ENCODE measurements around the gene RTL5.

The RTL5 gene

DNA sequence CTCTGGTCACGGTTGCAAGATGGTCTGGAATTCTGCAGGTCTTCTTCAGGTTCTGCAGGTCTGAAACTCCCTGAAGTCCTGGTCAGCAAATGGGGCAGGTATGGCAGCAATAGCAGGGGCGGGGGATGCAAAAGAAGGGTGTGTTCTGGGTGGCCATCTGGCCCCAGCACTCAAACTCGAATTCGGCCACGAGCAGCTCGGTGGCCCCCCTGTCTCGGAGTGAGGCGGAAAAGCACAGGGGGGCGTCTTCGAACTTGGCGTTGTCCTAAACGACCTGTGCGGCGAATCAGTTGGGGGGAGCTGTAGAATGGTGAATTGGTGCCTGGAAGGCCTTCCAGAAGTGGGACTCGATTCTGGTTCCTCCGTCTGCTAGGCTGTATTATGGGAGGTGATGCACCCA, 2.1 kb downstream of the RTL5 start:
- DNase-seq (ENCODE audit: low read depth), result no peak

DNA sequence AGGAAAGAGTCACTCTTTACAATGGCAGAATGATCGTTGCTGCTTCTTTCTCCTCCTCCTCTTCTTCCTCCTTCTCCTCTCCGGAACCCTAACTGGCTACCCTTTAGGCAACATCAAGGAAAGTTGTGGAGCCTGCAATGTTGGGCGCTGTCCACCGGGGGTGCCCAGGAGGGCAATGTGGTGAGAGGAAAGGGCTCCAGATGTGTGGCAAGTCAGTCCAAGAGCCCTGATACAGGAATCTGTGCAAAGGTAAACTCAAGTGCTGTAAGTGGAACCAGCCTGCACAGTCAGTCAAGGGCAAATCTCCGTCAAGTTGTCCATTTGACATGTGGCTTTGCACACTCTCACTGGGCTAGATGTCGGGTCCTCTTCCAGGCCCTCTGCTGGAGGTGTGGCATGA, 2.8 kb downstream of the RTL5 start:
- DNase-seq (ENCODE audit: low read depth), result no peak

DNA sequence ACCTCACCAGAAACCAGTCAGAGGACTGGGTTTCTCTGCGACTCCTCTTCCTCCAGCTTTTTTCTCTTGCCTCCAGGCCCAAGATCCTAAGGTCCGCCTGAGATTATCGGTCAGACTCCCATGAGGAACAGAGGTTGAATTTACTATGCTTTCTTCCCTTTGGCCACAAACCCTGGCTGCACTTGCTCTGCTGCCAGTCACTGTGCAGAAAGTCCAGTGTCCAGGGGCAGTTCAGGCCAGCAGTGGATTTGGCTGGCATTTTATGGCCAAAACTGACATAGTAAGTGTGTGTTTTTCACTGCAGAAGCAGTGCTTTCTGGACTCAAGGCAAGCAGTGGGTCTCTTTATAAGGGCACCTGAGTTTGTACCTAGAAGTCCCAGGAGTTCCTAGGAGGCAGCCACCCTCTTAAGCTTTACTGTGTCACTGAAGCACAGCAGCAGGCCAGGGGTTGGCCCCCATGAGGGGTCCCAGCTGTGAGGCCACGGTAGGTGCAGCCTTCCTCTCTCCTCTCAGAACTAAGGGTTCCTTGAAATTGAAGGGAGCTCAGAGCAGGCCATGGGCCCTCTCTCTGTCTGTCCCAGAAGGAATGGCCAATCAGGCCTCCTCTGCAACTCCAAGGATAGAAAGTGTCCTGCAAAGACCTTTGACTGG, 3.4 kb downstream of the RTL5 start:
- no peak for DNase-seq (ENCODE audit: low read depth)

DNA sequence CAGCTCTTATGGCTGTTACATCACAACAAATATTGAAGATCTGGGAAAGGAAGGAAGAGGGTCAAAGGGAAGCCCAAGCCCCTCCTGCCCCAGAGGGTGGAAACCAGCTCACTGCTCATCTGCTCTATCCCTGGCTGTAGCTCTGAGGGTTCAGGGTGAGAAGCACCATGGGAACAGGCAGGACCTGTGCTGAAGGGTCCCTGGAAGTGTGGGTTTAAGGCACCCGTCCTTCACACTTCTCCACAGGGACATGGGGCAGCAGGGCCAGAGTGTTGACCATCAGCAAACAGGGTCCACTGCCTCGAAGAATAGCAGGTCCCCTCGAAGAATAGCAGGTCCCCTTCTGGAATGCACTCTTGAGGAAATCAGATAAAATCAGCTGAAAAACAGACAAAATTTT, 4.4 kb downstream of the RTL5 start:
- no peak for DNase-seq (ENCODE audit: low read depth)

DNA sequence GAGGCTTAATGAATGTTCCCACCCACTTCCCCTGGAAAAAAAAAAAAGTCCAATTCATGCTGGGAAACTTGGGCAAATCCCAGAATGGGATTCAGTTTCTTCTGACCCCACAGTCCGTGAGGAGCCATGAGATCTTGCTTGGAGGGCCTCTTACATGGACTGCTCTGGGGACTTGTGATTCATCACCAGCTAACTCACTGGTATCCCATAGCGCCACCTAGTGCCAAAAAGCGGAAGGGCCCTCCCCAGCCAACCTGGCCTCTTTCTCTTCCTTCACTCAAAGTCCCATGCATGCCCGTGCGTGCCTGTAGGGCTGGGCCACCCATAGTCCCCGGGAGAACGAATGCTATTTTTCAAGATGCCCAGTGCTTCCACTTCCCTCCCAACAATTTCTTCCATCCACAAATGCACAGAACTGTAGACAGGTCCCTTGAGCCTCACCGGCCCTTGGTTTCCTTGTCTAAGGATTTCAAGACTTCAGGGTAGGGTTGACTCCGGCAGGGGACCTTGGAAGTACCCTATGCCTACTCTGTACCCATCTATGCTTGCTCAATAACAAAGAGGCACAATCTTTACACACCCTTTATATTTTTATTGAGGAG, 5.1 kb downstream of the RTL5 start:
- DNase-seq (ENCODE audit: low read depth), result peak; percentile 92

DNA sequence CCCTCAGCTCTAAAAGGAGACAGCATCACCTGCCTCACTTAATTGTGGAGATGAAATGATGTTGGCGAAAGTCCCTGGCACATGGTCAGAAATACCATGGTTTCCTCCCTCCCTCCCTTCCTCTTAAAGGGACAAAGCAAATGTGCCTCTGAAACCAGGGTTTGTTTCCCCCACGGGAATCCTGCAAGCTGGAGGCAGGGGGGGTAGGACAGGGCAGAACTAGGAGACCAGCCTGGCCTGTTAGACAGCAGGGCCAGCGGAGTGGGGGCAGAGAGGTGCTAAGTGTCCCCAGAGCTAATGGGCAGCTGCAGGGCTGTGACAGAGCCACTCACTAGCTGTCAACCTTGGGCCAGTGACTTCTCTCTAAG, 5.7 kb downstream of the RTL5 start:
- no peak for DNase-seq (ENCODE audit: low read depth)

DNA sequence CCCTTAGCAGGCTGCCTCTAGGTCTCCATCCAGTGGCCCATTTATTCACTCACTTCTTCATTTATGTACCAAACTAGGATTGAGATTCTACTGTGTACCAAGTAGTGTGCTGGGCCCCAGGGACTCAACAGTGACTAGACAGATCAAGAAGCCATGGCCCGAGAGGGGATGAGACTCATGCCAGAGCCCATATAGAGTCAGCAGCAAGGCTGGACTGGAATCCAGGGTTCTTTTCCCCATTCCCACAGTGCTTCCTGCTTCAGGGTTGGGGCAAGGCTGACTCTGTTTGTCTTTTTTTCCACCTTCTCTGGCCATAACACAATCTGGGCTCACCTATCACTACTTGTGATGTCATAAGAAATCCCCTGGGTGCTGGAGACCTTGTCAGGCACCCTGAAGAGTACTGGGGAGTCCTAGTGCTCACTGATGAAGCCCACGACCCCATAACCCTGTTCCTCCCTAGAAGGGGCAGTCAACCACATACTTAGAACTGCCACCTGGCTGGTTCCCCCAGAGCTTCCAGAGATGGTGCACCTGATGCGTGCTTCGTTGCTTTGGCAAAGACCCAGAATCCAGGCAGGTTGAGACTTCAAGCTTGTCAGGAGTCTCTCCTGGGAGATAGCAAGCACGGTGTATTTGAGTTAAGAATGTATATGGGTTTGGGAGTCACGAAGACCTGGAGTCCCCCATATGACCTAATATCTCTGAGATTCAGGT, 6.2 kb downstream of the RTL5 start:
- no peak for DNase-seq (ENCODE audit: low read depth)

DNA sequence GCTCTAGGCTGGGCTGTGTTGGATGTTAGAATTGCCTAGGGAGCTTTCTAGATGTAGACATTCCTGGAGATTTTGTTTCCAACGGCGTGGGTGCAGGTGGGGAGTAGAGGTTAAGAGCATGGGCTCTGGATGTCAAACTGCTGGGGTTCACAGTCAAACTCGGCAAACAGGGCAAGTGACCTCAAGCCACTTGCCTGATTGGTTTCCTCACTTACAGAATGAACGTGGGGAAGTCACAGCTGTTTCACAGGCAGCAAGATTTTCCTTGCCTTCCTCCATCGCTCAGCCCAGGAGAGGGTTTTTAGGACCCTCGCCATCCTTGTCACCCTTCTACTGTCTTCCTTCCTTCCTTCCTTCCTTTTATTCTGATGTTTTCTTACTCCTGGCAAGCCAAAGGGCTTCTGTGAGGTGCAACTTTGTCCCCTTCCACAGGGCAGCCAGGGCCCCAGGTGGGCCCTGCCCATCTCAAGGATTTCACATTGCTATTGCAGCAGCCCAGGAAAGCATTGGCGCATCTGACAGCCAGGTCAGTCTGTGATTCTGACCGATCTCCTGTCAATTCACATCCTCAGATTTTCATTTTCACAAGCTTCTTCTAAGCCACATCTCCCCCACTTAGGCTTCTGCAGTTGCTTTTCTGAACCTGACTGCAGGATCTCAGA, 7.0 kb downstream of the RTL5 start:
- DNase-seq (ENCODE audit: low read depth), result no peak

DNA sequence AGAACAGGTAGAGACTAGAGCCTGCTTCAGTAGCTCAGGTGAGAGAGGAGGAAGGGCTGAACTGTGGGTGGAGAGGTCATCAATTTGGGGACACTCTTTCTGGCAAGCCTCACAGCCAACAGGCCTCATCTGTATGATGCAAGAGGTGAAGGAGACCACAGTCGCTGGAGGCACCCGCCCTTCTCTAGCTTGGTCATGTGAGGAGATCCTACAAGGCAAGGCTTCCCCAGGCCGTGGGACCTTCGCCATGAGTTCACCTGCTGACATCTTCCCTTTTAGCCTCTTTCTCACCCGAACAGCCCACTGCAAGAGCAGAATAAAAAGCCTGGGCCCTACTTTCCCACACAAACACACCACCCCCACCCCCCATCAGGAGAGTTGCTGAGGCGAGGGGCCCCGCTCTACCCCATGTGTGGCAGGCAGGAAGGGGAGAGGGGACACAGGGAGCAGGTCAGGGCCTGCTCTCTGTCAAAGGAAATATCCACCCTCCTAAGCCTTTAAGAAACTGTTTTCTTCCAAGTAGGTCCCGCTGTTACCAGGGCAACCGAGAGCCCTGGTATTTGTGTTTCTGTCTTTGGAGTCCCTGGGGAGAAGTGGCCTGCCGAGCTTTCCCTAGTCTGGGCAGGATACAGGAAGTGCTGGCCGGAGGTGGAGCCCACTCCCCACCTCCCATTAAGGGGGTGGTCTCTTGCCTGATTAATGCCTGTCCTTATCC, 8.1 kb downstream of the RTL5 start:
- no peak for DNase-seq (ENCODE audit: low read depth)

DNA sequence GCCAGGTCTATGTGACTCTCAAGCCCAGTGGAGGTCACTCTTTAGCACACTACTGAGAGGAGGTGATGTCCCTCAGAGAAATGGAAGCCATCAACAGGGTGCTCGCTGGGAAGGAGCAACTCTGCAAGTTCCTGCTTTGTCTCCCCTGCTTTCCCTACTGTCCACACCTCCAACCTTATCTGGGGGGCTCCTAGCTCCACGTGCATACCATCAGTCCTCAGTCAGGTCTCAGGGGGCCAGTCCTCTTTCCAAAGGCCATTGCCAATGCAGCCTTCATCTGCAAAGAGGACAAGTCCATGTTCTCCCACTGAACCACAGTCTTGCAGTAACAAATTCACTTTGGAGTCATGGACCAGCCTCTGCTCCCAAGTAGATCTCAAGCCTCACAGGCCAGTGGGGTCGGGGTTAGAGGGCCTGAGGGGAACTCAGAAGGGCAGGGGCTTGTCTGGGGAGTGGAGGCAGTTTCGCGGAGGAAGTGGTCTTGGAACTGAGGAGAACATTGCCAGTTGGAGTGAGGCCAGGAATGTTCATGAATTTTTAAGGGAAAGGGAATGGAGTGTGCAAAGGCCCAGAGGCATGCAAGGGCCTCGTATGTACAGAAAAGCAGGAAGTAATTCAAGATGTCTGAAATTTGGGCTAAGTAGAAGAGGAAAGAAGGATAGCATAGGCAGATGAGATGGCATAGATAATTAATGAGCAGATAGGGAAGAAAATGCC, 8.9 kb downstream of the RTL5 start:
- no peak for DNase-seq (ENCODE audit: low read depth)

DNA sequence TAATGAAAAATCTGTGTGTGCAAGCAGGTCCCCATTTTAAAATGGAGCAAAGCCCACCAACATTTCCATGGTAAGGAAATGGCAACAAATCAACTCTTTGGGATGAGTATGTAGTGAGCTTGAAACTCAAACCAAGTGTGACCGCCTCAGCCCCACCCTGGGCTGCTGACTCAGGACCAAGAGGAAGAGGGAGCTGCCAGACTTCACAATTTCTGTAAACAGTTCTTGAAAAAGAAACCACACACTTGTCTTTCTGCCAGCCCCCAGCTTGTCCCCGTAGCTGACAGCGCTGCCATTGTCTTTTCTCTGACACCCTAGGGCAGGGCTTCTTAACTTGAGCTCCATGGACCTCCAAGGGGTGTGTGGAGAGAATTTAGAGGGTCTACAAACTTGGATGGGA, 10.3 kb downstream of the RTL5 start:
- DNase-seq (ENCODE audit: low read depth), result peak; percentile 77

DNA sequence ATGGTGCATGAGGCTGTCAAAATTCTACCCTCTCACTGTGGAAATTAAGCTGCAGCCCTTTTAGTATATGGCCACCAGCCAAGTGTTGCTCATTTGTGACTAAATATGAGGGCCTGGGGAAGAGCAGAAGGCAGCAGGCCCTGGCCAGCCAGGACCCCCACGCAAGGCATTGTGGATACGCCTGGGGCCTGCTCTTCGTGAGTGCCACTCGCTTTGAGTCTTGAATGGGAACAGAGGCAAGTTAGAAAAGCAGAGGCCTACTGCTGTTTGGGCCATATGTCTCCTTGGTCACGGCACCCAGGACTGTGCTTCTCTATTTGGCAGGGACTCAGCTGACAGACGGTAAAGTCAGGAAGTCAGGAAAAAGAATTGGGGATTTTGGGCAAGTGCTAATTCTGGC, 10.9 kb downstream of the RTL5 start:
- no peak for DNase-seq (ENCODE audit: low read depth)

DNA sequence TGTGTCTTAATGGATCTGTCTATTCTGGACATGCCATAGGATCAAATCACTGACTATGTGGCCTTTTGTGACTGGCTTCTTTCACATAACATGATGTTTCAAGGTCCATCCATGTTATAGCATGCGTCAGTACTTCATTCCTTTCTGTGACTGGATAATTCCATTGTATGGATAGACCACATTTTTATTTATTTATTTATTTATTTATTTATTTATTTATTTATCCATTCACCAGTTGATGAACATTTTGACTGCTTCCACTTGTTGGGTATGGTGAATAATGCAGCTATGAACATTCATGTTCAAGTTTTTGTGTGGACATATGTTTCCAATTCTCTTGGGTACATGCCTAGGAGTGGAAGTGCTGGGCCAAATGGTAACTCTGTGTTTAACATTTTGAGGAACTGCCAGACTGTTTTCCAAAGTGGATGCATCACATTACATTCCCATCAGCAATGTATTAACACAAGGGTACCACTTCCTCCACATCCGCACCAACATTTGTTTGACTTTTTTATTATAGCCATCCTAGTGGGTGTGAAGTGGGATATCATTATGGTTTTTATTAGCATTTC, 14.0 kb downstream of the RTL5 start:
- no peak for DNase-seq (ENCODE audit: low read depth)

DNA sequence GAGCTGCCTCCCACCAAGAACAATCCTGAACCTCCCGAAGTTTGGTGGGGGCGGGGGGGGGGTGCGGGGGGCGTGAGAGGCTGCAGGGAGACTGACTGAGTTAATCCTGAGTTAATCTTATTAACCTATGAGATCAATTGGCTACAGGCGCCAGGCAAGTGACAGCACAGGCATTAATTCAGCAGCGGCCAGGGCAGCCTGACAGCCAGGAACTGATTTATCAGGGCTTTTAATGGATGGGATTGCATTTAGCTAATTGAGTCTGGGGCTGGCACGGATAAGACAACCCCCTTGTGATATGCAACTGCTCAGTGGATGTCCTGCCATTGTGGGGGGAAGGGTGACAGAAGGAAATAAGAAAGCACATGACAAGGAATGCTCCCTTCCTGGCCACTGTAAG, 16.3 kb downstream of the RTL5 start:
- DNase-seq (ENCODE audit: low read depth), result no peak

DNA sequence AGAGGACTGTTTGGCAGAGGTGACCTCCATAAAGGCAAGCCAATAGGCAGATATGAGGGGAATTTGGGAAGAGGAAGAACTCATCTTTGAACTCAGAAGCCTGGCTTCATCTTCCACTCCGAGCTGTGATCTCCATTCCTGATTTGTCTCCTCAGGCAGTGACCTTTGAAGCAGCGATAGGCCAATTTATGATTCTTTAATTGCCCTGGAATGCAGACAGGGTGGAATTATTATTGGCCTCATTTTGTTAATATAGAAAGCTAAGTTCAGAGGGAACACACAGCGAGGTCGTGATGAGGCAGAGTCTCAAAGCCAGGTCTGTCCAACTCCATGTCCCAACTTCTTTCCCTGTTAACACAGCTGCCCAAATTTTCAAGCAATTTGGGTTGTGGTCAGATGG, 16.9 kb downstream of the RTL5 start:
- DNase-seq (ENCODE audit: low read depth), result no peak

DNA sequence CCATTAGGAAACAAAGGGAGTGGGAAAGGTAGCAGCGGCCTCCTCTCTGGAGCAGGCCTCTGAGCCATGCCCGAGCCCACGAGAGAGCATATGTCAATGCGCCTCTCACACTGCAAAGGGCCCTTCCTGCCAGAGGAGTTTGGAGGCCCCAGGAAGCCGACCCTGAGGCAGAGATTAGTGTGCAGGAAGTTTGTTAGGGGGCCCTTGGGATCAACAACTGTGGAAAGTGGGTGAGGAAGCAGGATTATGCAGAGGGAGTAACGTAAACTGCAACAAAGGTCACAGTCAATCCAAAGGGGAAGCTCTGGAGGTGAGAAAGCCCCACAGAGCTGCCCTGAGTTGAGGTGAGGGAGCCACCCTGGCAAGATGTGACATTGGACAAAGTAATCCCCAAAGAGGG, 17.4 kb downstream of the RTL5 start:
- no peak for DNase-seq (ENCODE audit: low read depth)

DNA sequence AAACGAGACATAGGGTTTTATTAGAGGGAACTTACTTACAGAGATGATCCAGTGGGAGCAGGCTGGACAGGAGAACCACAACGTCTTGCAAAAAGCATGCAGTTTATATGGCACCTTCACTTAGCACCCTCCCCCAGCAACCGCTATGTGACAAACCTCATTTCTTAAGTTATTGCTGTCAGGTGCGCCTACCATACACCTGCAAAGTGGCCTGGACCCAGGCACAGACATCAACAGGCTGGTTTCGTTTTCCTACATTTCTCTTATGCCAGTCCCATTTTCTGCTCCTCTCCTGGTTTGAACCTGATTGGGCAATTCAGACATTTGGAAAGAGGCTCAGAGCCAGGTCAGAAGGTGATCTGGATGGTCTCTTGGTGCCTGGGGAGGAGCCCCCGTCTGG, 18.3 kb downstream of the RTL5 start:
- DNase-seq (ENCODE audit: low read depth), result no peak

DNA sequence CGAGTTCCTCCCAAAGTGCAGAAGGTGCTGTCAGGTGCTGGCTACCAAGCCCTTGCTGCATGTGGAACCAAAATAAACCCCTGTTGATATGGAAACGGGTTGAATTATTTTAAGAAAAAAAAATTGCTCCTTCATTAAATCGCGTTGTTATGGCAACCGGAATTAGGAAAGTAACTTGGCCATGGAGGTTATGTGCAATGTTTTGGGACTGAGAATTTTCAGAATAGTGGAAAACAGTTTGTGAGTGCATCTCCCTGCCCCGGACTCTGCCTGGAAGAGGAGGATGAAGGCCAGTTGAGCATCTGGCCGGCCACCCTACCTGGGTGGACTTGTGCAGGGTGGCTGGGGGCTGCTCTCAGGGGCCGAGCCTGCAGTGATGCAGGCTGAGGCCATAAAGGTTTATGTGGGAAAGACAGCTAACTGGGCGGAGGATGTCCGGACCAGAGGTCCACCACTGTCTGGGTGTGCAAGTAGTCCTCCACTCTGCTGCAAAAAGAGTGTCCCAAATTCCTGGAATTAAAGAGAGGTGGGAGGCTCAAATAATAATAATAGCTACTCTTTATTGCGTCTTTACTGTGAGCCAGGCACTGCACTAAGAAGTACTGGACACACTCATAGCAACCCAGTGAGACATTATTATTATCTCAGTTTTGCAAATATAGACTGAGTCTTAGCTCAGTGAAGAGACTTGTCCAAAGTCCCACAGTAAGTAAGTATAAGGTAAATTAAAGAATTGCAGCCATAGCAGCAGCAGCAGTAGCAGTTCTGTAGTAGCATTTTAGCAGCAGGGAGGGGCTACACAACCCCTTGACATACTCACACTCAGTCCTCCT, 20.6 kb downstream of the RTL5 start:
- no peak for DNase-seq (ENCODE audit: low read depth)

DNA sequence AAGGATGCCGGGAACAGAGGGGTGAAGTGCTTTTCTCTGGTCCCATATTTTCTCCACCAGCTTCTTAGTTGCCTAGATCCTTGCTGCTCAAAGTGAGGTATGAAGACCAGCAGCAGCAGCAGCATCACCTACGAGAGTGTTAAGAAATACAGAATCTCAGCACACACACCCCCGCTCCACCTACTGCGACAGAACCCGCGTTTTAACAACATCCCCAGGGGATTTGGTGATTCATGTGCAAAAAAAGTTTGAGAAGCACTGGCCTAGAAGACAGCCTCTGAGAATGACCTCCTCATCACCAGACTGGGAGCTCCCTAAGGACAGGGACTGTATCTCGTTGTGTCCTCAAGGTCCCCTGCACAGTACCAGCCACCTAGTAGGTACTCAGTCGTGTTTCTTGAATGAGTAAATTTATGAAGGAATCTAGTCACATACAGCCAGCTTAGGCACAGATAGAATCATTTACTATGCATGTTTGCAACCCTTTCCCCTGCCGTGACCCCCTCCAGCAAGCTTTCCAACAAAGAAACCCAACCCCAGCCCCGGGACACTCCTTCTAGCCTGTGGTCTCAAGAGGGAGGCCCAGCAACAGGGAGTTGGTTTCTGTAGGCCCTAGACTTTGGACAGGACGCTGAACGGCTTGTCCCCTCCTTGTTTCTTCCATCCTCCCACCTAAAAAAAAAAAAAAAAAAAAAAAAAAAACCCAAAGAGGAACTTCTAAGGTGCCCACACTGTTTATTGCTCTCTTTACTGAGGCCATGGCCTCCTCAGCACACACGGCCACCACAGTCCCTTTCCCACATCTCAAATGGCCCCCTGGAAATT, 21.5 kb downstream of the RTL5 start:
- no peak for DNase-seq (ENCODE audit: low read depth)

DNA sequence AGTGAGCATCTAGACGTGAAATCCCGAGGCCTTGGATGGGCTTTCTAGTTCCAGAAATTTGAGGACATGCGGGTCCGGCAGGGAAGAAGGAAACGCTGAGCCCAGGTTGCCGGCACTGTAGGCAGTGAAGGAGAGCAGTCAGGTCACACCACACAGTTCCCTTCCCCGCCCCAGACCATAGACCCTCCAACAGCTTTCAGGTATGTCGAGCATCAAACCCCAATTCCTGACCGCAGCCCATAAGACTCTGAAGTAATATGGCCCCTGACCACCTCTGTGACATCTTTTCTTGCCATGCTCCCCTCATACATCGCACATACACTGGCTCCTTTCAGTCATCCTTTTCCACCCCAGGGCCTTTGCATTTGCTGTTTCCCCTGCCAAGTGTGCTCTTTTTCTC, 23.0 kb downstream of the RTL5 start:
- no peak for DNase-seq (ENCODE audit: low read depth)

All from stromal cell of bone marrow (primary cell).